Tongue (tissue), 1 donor: Measurements from ENCODE around the gene LRRC9. TPM values are rescaled to one million over a fixed set of nuclear protein-coding genes. Genes with fewer than 3 reads are reported as not detected.

ENCODE experiments used
- total RNA-seq: library from RNA; depleted of rRNA; stranded (reverse); fragments of >200 nt; gene quantifications from one replicate; pipeline ENCODE4 v1.2.3, GENCODE V29; 2014

Gene LRRC9
- total RNA-seq, 1 donor from 2014 or later, result under 0.01 TPM

Other genes with a start within 250 kb of the LRRC9 start
- gene RTN1, start 49.4 kb upstream of the LRRC9 start, total RNA-seq, result 5.9 TPM
- gene PCNX4, start 171.8 kb downstream of the LRRC9 start, total RNA-seq, result 81.1 TPM
- 82.8 TPM for gene DHRS7, start 245.3 kb downstream of the LRRC9 start, total RNA-seq